K562 (cell line): ENCODE measurements around the gene LTBP1. TPM values are rescaled to one million over a fixed set of nuclear protein-coding genes. Genes with fewer than 3 reads are reported as not detected.

Experiments
- ATAC-seq: fragments of 200-7000 bp; cut with Tn5 transposase; 3 replicates; pipeline ENCODE4 v1.9.1; 2020; ENCODE audit warnings: moderate library complexity
- BruUV-seq: library from RNA; stranded (reverse); fragments of 400-500 nt; replicated peaks from 2 replicates; lab custom pipeline; 2021; lab: Mats Ljungman, UMichigan
- CTCF ChIA-PET: fragments of 300-600 bp; formaldehyde crosslinking; extraction: SDS; loops from one replicate; lab custom pipeline; 2021; ENCODE audit warnings: low intra/inter-chr PET ratio; lab: Yijun Ruan, JAX
- POLR2A ChIA-PET: fragments of 300-600, 350-650 bp; sonication (Branson Sonifier 250); formaldehyde crosslinking; extraction: SDS; loops from one replicate; lab custom pipeline; 2021; ENCODE audit warnings: antibody characterized with exemption, inconsistent platforms; lab: Yijun Ruan, JAX
- DNase-seq, 4 experiments: peaks; one replicate each; pipeline versions ENCODE4 v3.0.0 to v3.0.0-alpha.2; 2011 to 2018; ENCODE audit warnings: low spot score in 3 of 4, mixed read lengths in 3 of 4; ENCODE audit errors: extremely low read depth in 1 of 4
- FAIRE-seq: peaks from 2 replicates; lab custom pipeline; 2011; peaks lifted over from hg19 to GRCh38; lab: Jason Lieb, UNC
- H2AFZ ChIP-seq: 2 replicates; pipeline ENCODE4 v1.6.0; 2011; ENCODE audit warnings: low read depth, low read length, control low read depth, inconsistent platforms
- H3K27ac ChIP-seq: fragments of 200-600 bp; 3 replicates; pipeline ENCODE4 v1.8.0; 2011; ENCODE audit warnings: low read depth, mild to moderate bottlenecking, control low read depth, inconsistent platforms, low read length, moderate library complexity, mixed read lengths; ENCODE audit errors: extremely low read depth
- H3K27me3 ChIP-seq, 2 experiments: fragments of 300-600 bp in 1 of 2; 2 replicates in 1 of 2; 3 replicates in 1 of 2; pipeline versions ENCODE4 v1.6.0 to v1.8.0; 2011; ENCODE audit warnings: inconsistent platforms in 2 of 2, low read length in 2 of 2, mild to moderate bottlenecking in 1 of 2, mixed read lengths in 1 of 2, moderate library complexity in 1 of 2; ENCODE audit not compliant: control insufficient read depth in 2 of 2, insufficient read depth in 2 of 2
- H3K36me3 ChIP-seq: fragments of 300-600 bp; 3 replicates; pipeline ENCODE4 v1.8.0; 2011; ENCODE audit warnings: mild to moderate bottlenecking, low read length, inconsistent platforms; ENCODE audit not compliant: control insufficient read depth, insufficient read depth
- H3K4me1 ChIP-seq, 2 experiments: fragments of 200-600 bp in 1 of 2; replicated peaks in 1 of 2; 2 replicates in 1 of 2; 3 replicates in 1 of 2; pipeline versions ENCODE4 v1.5.1 to v1.8.0; 2011; ENCODE audit warnings: inconsistent platforms in 2 of 2, low read length in 2 of 2, mild to moderate bottlenecking in 1 of 2, mixed read lengths in 1 of 2, moderate library complexity in 1 of 2; ENCODE audit not compliant: control insufficient read depth in 2 of 2, insufficient read depth in 2 of 2
- H3K4me2 ChIP-seq: 2 replicates; pipeline ENCODE4 v1.6.1; 2011; ENCODE audit warnings: low read length, control low read depth, inconsistent platforms, mixed read lengths; ENCODE audit not compliant: insufficient read depth
- H3K4me3 ChIP-seq: fragments of 200-600 bp; sonication (generic), shearing (Covaris generic); 2 replicates; pipeline ENCODE4 v1.5.1; 2016; ENCODE audit warnings: control low read depth, inconsistent platforms
- H3K79me2 ChIP-seq: fragments of 200-600 bp; 3 replicates; pipeline ENCODE4 v1.8.0; 2011; ENCODE audit warnings: low read length, inconsistent platforms; ENCODE audit not compliant: control insufficient read depth, insufficient read depth
- H3K9ac ChIP-seq, 2 experiments: 2 replicates each; pipeline versions ENCODE4 v1.6.0 to v1.6.1; 2011; ENCODE audit warnings: low read depth in 2 of 2, low read length in 2 of 2, control low read depth in 1 of 2, inconsistent platforms in 1 of 2, mild to moderate bottlenecking in 1 of 2, mixed read lengths in 1 of 2; ENCODE audit not compliant: insufficient read depth in 1 of 2
- H3K9me1 ChIP-seq: one replicate; pipeline ENCODE4 v1.6.0; 2011; ENCODE audit warnings: inconsistent platforms, mild to moderate bottlenecking, low read length, moderate library complexity; ENCODE audit not compliant: control insufficient read depth, insufficient read depth
- H3K9me3 ChIP-seq: replicated peaks from 2 replicates; pipeline ENCODE4 v1.5.1; 2011; ENCODE audit warnings: low read depth, low read length, inconsistent platforms; ENCODE audit not compliant: control insufficient read depth, insufficient read depth
- H4K20me1 ChIP-seq: replicated peaks from 2 replicates; pipeline ENCODE4 v1.6.1; 2011; ENCODE audit warnings: low read length, inconsistent platforms, mixed read lengths; ENCODE audit not compliant: control insufficient read depth, insufficient read depth
- ATF2 ChIP-seq: sonication (generic); formaldehyde crosslinking; IDR thresholded peaks from 2 replicates; pipeline ENCODE4 v1.8.1; 2022; ENCODE audit warnings: missing genetic modification reagents
- E2F6 ChIP-seq, 2 experiments: IDR thresholded peaks; 2 replicates each; pipeline ENCODE4 v1.6.1; 2011; ENCODE audit warnings: borderline replicate concordance in 1 of 2, control low read depth in 1 of 2, low read depth in 1 of 2, low read length in 1 of 2, mild to moderate bottlenecking in 1 of 2, mixed read lengths in 1 of 2, moderate library complexity in 1 of 2; ENCODE audit not compliant: insufficient read depth in 1 of 2, insufficient read length in 1 of 2, poor library complexity in 1 of 2, severe bottlenecking in 1 of 2; ENCODE audit errors: extremely low read depth in 1 of 2
- KLF13 ChIP-seq: fragments of 450-650 bp; IDR thresholded peaks from 2 replicates; pipeline ENCODE4 v1.6.1; 2016; ENCODE audit warnings: missing genetic modification characterization, low read depth, mild to moderate bottlenecking, missing compliant biosample characterization, moderate library complexity, borderline replicate concordance
- MECOM ChIP-seq: fragments of 250-450 bp; sonication (Bioruptor Pico); IDR thresholded peaks from 2 replicates; pipeline ENCODE4 v1.8.0; 2022; ENCODE audit warnings: inconsistent platforms
- NONO ChIP-seq, 2 experiments: fragments of 200-400 bp in 1 of 2; fragments of 450-650 bp in 1 of 2; formaldehyde crosslinking in 1 of 2; IDR thresholded peaks; 2 replicates each; pipeline ENCODE4 v1.6.1; 2017; ENCODE audit warnings: low read depth in 2 of 2, mild to moderate bottlenecking in 2 of 2, moderate library complexity in 2 of 2, low read length in 1 of 2
- RAD21 ChIP-seq, 2 experiments: fragments of 250-450 bp in 1 of 2; fragments of 450-650 bp in 1 of 2; sonication (Bioruptor Pico) in 1 of 2; formaldehyde crosslinking in 1 of 2; IDR thresholded peaks in 1 of 2; conservative IDR thresholded peaks in 1 of 2; 2 replicates each; pipeline versions ENCODE4 v1.4.0 to v1.8.0; 2020 to 2022; ENCODE audit warnings: mild to moderate bottlenecking in 2 of 2, moderate library complexity in 1 of 2
- SNAPC5 ChIP-seq: fragments of 250-450 bp; sonication (Bioruptor Pico); IDR thresholded peaks from 2 replicates; pipeline ENCODE4 v1.8.0; 2021; ENCODE audit warnings: moderate library complexity, mild to moderate bottlenecking, inconsistent platforms
- U2AF2 ChIP-seq: fragments of 200-400 bp; formaldehyde crosslinking; optimal IDR thresholded peaks from 2 replicates; pipeline ENCODE3; 2017; ENCODE audit warnings: low read depth, mild to moderate bottlenecking, low read length
- XRCC3 ChIP-seq: fragments of 450-650 bp; IDR thresholded peaks from 2 replicates; pipeline ENCODE4 v1.6.1; 2017; ENCODE audit warnings: mild to moderate bottlenecking, moderate library complexity
- ZNF12 ChIP-seq: sonication (generic); formaldehyde crosslinking; IDR thresholded peaks from 2 replicates; pipeline ENCODE4 v1.4.0; 2020; ENCODE audit warnings: mild to moderate bottlenecking, missing genetic modification reagents
- ZNF436 ChIP-seq: fragments of 250-450, 450-650 bp; sonication (Bioruptor Pico); formaldehyde crosslinking; IDR thresholded peaks from 2 replicates; pipeline ENCODE4 v1.7.0; 2020; ENCODE audit warnings: mild to moderate bottlenecking
- WGBS: fragments of 100-300 bp; shearing (Covaris generic); methylation state at CpG from one replicate; pipeline ENCODE4 v1.1.6; 2016; ENCODE audit warnings: low coverage, mixed read lengths; ENCODE audit not compliant: insufficient coverage; ENCODE audit errors: missing lambda C conversion rate; 5-methylcytosine and 5-hydroxymethylcytosine counted together
- in situ Hi-C: fragments of 300-500 bp; cut with MboI; formaldehyde crosslinking; loops from 4 replicates; pipeline ENCODE4 v1.15.0; 2018; ENCODE audit warnings: inconsistent platforms, mixed read lengths
- intact Hi-C: fragments of 100-400 bp; cut with micrococcal nuclease; formaldehyde crosslinking; loops from 2 replicates; pipeline ENCODE4 v1.14.2; 2022
- polyA plus RNA-seq, 8 experiments: library from polyadenylated mRNA; depleted of rRNA in 4 of 8; stranded (reverse) in 5 of 8; unstranded in 3 of 8; fragments of >200 nt; fragmentation: Nextera tagmentation in 2 of 8; fragmentation: Illumina TruSeq in 1 of 8; extraction: Ambion mirVana in 2 of 8; extraction: Trizol in 1 of 8; gene quantifications; 2 replicates each; pipeline versions ENCODE4 v1.2.1 to v1.2.3, GENCODE V29; 2011 to 2014; ENCODE audit warnings: inconsistent platforms in 1 of 8, missing spikeins in 1 of 8
- total RNA-seq, 7 experiments: library from RNA; depleted of rRNA in 6 of 7; stranded (reverse); fragments of >200 nt in 6 of 7; fragmentation: Illumina TruSeq in 2 of 7; extraction: Trizol in 2 of 7; gene quantifications; 2 replicates each; pipeline versions ENCODE4 v1.2.1 to v1.2.3, GENCODE V29; 2011 to 2021; ENCODE audit warnings: low replicate concordance in 1 of 7

Gene LTBP1
- total and polyA plus RNA-seq, 9 of the 15 experiments (the other 6 are each of a cell fraction or from before 2014, with no cell fraction given) = 3.6 to 16.4 (median 8.5) TPM

- no peak for TF ChIP-seq XRCC3
- no peak for TF ChIP-seq ZNF436 (CRISPR knock-in tag)
- TF ChIP-seq RAD21 (CRISPR knock-in tag; conservative IDR thresholded peaks at IDR 0.05 in 1 of 2, IDR thresholded peaks at IDR 0.05 in 1 of 2) = no peak
- TF ChIP-seq MECOM (CRISPR knock-in tag) = no peak
- no peak for TF ChIP-seq ZNF12 (CRISPR knock-in tag)
- TF ChIP-seq SNAPC5 (CRISPR knock-in tag) = no peak
- no peak for TF ChIP-seq KLF13 (tag)
- TF ChIP-seq ATF2 (CRISPR knock-in tag) = no peak
- no peak for TF ChIP-seq NONO (IDR thresholded peaks at IDR 0.05; ENCODE audit: low read depth in 2 of 2, low read length in 1 of 2)
Measured at GRCh38 chr2:32904074-32904473, 42.7 kb upstream of the LTBP1 start (continued).

- Histone ChIP-seq H3K36me3 (no peaks in the 10 kb centered on the region), H3K9me1 (no peaks in the 10 kb centered on the region), H3K27me3 (peaks cover 3 to 21% of the 10 kb centered on the region in 2 experiments; a peak in 3 of 5 replicates), H3K9me3 (no peaks in the 10 kb centered on the region), H3K9ac (no peak overlapping the region), H2AFZ (peak overlapping the region; percentile 42; the same call in 1 of the 2 replicates), H3K4me1 (peaks cover 3 to 8% of the 10 kb centered on the region in 2 experiments; a peak in 3 of 5 replicates), H3K27ac (no peak overlapping the region), H4K20me1 (no peaks in the 10 kb centered on the region), H3K4me2 (peak overlapping the region; percentile 23; the same call in 1 of the 2 replicates), H3K79me2 (no peaks in the 10 kb centered on the region), H3K4me3 (no peak overlapping the region)
- ChIA-PET POLR2A (interaction anchor here (1.5 kb wide), 1 partner anchor 9 kb away, joined by 3 read pairs; no protein-coding TSS in a partner anchor), CTCF (no interaction called here)
- FAIRE-seq (peak; percentile 29), DNase-seq (no peak), ATAC-seq (peak; percentile 37)
- in situ Hi-C loops = no loop called here
- TF ChIP-seq E2F6 (IDR thresholded peaks at IDR 0.05; ENCODE audit: borderline replicate concordance in 1 of 2, extremely low read depth in 1 of 2, insufficient read depth in 1 of 2, insufficient read length in 1 of 2, low read depth in 1 of 2, low read length in 1 of 2, poor library complexity in 1 of 2, severe bottlenecking in 1 of 2) (peak in 1 of 2 experiments; percentile 21), U2AF2 (no peak)
- 21% methylated on average over 3 of the region's 3 CpGs for WGBS
- intact Hi-C loops = no loop called here
- no TSS peak for BruUV-seq
Measured at GRCh38 chr2:32904751-32905150, 42.0 kb upstream of the LTBP1 start.
